ENCODE measurements around the gene RNASEH2A.
A peak's percentile ranks its signal among the peaks of the same experiment; 100 is the strongest.

The RNASEH2A gene

DNA sequence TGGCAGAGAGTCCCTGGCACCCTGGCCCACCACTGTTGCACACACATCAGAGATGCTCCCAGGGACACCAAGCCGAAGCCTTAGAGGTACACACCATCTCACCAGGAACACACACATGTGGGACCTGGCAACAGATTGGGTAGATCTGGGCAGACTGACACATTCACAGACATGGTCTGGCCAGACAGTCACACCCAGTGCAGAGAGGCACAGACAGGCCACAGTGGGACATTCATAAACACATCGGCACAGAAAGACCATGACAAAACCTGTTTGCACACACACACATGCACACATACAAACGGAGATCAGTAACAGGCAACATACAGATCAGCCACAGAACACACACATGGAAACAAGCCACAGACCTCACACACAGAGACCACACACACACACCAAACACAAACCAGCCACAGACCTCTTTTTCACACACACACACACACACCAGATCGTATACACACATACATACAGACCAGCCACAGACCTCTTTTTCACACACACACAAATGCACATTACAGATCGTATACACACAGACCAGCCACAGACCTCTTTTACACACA, 21.4 kb upstream of the RNASEH2A start:
- Histone ChIP-seq H3K9ac (ENCODE audit: low read length) (peak overlapping the region; percentile 81), H3K36me3 (ENCODE audit: control insufficient read depth, insufficient read depth, low read length) (no peaks in the 10 kb centered on the region), H3K4me1 (ENCODE audit: control insufficient read depth, insufficient read depth, low read length) (peaks cover 79% of the 10 kb centered on the region), H3K4me3 (ENCODE audit: low read length) (no peak overlapping the region), H3K27me3 (ENCODE audit: control insufficient read depth, insufficient read depth, low read length) (no peaks in the 10 kb centered on the region), H3K9me3 (ENCODE audit: control insufficient read depth, low read length) (no peaks in the 10 kb centered on the region)

DNA sequence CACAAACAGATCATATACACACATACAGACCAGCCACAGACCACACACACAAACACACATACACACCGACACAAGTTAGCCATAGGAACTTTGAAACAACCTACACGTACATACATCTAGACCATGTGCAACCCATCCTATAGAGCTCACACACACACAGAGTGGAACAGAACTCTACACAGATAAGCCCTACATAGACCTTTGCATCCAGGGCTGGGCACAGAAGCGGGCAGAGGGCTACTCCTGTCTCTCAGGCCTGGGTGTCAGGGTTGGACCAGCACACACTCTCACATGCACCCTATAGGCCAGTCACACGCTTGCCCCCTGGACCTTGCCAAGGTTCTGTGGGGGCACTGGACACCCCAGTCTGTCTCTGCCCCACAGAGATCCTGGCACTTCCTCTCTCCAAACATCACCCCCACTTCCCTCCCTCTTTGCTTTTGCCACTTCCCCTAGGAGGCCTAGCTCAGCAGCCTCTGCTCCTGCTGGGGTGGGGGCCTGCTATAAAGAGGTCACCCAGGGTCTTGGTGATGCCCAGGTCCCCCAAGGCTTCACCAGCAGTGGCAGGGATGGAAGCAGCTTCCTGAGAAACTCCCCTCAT, 20.9 kb upstream of the RNASEH2A start:
- Histone ChIP-seq H3K4me3 (ENCODE audit: low read length) (peak overlapping the region; percentile 20), H3K9ac (ENCODE audit: low read length) (peak overlapping the region; percentile 81), H3K4me1 (ENCODE audit: control insufficient read depth, insufficient read depth, low read length) (peaks cover 82% of the 10 kb centered on the region)

GRCh38 chr19:12786141-12786870, 20.1 kb upstream of the RNASEH2A start:
- H3K27me3 ChIP-seq (ENCODE audit: control insufficient read depth, insufficient read depth, low read length), result no peaks in the 10 kb centered on the region
- H3K36me3 ChIP-seq (ENCODE audit: control insufficient read depth, insufficient read depth, low read length), result no peaks in the 10 kb centered on the region
- H3K4me1 ChIP-seq (ENCODE audit: control insufficient read depth, insufficient read depth, low read length), result peaks cover 88% of the 10 kb centered on the region
- H3K4me3 ChIP-seq (ENCODE audit: low read length), result peak overlapping the region; percentile 20
- H3K9me3 ChIP-seq (ENCODE audit: control insufficient read depth, low read length), result no peaks in the 10 kb centered on the region
- H3K9ac ChIP-seq (ENCODE audit: low read length), result peak overlapping the region; percentile 81

More for the DNA sequence above, 20.9 kb upstream of the RNASEH2A start:
- Histone ChIP-seq H3K9me3 (ENCODE audit: control insufficient read depth, low read length) (no peaks in the 10 kb centered on the region), H3K27me3 (ENCODE audit: control insufficient read depth, insufficient read depth, low read length) (no peaks in the 10 kb centered on the region), H3K36me3 (ENCODE audit: control insufficient read depth, insufficient read depth, low read length) (no peaks in the 10 kb centered on the region)

- Histone ChIP-seq H3K9ac (ENCODE audit: low read length) (peak overlapping the region; percentile 81), H3K36me3 (ENCODE audit: control insufficient read depth, insufficient read depth, low read length) (no peaks in the 10 kb centered on the region), H3K27me3 (ENCODE audit: control insufficient read depth, insufficient read depth, low read length) (no peaks in the 10 kb centered on the region), H3K9me3 (ENCODE audit: control insufficient read depth, low read length) (no peaks in the 10 kb centered on the region), H3K4me1 (ENCODE audit: control insufficient read depth, insufficient read depth, low read length) (peaks cover 83% of the 10 kb centered on the region), H3K4me3 (ENCODE audit: low read length) (no peak overlapping the region)
Observed at GRCh38 chr19:12786952-12787351, 19.4 kb upstream of the RNASEH2A start.

DNA sequence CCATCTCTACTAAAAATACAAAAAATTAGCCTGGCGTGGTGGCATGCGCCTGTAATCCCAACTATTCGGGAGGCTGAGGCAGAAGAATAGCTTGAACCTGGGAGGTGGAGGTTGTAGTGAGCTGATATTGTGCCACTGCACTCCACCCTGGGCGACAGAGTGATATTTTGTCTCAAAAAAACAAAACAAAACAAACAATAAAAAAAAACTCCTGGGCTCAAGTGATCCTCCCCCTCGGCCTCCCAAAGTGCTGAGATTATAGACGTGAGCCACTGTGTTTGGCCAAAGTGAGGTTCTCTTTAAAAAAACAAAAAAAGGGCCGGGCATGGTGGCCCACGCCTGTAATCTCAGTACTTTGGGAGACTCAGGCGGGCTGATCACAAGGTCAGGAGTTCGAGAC, 18.9 kb upstream of the RNASEH2A start:
- no peaks in the 10 kb centered on the region for H3K9me3 ChIP-seq (ENCODE audit: control insufficient read depth, low read length)
- peaks cover 78% of the 10 kb centered on the region for H3K4me1 ChIP-seq (ENCODE audit: control insufficient read depth, insufficient read depth, low read length)
- peak overlapping the region; percentile 81 for H3K9ac ChIP-seq (ENCODE audit: low read length)
- no peaks in the 10 kb centered on the region for H3K27me3 ChIP-seq (ENCODE audit: control insufficient read depth, insufficient read depth, low read length)
- no peaks in the 10 kb centered on the region for H3K36me3 ChIP-seq (ENCODE audit: control insufficient read depth, insufficient read depth, low read length)
- no peak overlapping the region for H3K4me3 ChIP-seq (ENCODE audit: low read length)

DNA sequence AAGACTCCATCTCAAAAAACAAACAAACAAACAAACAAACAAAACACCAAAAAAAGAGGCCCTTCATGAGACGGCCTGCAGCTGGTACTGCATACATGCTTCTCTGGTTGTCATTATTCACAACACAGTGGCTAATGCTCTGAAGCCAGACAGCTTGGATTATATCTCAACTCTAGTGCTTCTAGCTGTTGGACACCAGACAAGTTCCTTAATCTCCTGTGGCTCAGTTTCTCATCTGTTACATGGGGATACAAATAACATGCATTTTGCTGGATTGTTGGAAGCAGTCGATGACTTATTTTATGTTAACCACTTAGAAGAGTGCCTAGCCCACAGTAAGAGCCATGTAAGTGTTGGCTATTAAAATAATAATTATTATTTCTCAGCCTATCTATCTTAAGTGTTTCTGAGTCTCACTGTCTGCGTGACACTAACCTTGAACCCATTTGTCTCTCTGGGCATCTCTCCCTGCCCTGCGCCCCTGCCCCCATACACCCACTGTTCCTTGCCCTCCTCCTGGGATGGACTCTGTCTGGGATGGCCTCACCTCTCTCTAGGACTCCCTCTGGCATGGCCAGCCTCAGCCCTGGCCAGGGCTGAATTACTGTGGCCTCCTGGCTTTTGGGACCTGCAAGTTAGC, 18.2 kb upstream of the RNASEH2A start:
- H3K9me3 ChIP-seq (ENCODE audit: control insufficient read depth, low read length), result no peaks in the 10 kb centered on the region
- peak overlapping the region; percentile 53 for H3K4me3 ChIP-seq (ENCODE audit: low read length)
- no peaks in the 10 kb centered on the region for H3K36me3 ChIP-seq (ENCODE audit: control insufficient read depth, insufficient read depth, low read length)
- H3K27me3 ChIP-seq (ENCODE audit: control insufficient read depth, insufficient read depth, low read length), result no peaks in the 10 kb centered on the region
- peak overlapping the region; percentile 90 for H3K9ac ChIP-seq (ENCODE audit: low read length)
- H3K4me1 ChIP-seq (ENCODE audit: control insufficient read depth, insufficient read depth, low read length), result peaks cover 72% of the 10 kb centered on the region

DNA sequence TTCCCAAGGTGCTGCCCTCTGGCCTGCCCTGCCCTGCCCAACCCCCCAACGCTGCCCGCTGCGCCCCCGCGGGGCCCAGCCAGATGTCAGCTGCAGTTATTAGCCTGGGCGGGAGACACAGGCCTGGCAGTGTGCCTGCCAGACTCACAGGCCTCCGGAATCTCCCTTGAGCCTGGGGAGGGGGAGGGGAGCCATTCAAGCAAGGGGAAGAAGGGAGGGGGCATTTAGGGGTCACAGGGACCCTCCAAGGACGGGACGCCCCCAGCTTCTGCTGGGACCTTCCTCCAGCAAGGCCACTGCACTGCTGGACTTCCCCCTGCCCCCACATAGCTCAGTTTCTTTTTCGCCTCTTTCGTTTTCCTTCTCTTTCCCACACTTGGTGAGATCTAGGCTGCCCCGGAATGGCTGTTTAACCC, 17.7 kb upstream of the RNASEH2A start:
- Histone ChIP-seq H3K9ac (ENCODE audit: low read length) (peak overlapping the region; percentile 90), H3K27me3 (ENCODE audit: control insufficient read depth, insufficient read depth, low read length) (no peaks in the 10 kb centered on the region), H3K9me3 (ENCODE audit: control insufficient read depth, low read length) (no peaks in the 10 kb centered on the region), H3K4me1 (ENCODE audit: control insufficient read depth, insufficient read depth, low read length) (peaks cover 68% of the 10 kb centered on the region), H3K36me3 (ENCODE audit: control insufficient read depth, insufficient read depth, low read length) (no peaks in the 10 kb centered on the region), H3K4me3 (ENCODE audit: low read length) (peak overlapping the region; percentile 53)

- peaks cover 68% of the 10 kb centered on the region for H3K4me1 ChIP-seq (ENCODE audit: control insufficient read depth, insufficient read depth, low read length)
Observed at GRCh38 chr19:12789098-12789903, 17.1 kb upstream of the RNASEH2A start.

GRCh38 chr19:12789904-12790619, 16.3 kb upstream of the RNASEH2A start:
- H3K27me3 ChIP-seq (ENCODE audit: control insufficient read depth, insufficient read depth, low read length), result no peaks in the 10 kb centered on the region
- H3K36me3 ChIP-seq (ENCODE audit: control insufficient read depth, insufficient read depth, low read length), result no peaks in the 10 kb centered on the region
- peak overlapping the region; percentile 72 for H3K4me3 ChIP-seq (ENCODE audit: low read length)
- H3K9me3 ChIP-seq (ENCODE audit: control insufficient read depth, low read length), result no peaks in the 10 kb centered on the region
- peaks cover 63% of the 10 kb centered on the region for H3K4me1 ChIP-seq (ENCODE audit: control insufficient read depth, insufficient read depth, low read length)
- H3K9ac ChIP-seq (ENCODE audit: low read length), result peak overlapping the region; percentile 98

More at GRCh38 chr19:12789098-12789903, 17.1 kb upstream of the RNASEH2A start:
- H3K9ac ChIP-seq (ENCODE audit: low read length), result peak overlapping the region; percentile 98
- no peaks in the 10 kb centered on the region for H3K27me3 ChIP-seq (ENCODE audit: control insufficient read depth, insufficient read depth, low read length)
- peak overlapping the region; percentile 53 for H3K4me3 ChIP-seq (ENCODE audit: low read length)
- no peaks in the 10 kb centered on the region for H3K9me3 ChIP-seq (ENCODE audit: control insufficient read depth, low read length)
- H3K36me3 ChIP-seq (ENCODE audit: control insufficient read depth, insufficient read depth, low read length), result no peaks in the 10 kb centered on the region

- no peaks in the 10 kb centered on the region for H3K9me3 ChIP-seq (ENCODE audit: control insufficient read depth, low read length)
- peak overlapping the region; percentile 98 for H3K9ac ChIP-seq (ENCODE audit: low read length)
- H3K27me3 ChIP-seq (ENCODE audit: control insufficient read depth, insufficient read depth, low read length), result no peaks in the 10 kb centered on the region
- peaks cover 60% of the 10 kb centered on the region for H3K4me1 ChIP-seq (ENCODE audit: control insufficient read depth, insufficient read depth, low read length)
- H3K36me3 ChIP-seq (ENCODE audit: control insufficient read depth, insufficient read depth, low read length), result no peaks in the 10 kb centered on the region
- H3K4me3 ChIP-seq (ENCODE audit: low read length), result peak overlapping the region; percentile 72
Observed at GRCh38 chr19:12790628-12791344, 15.6 kb upstream of the RNASEH2A start.
